ENCODE data around the gene UBQLN1.

The UBQLN1 gene

GRCh38 chr9:83688921-83689320 lies 18.8 kb downstream of the UBQLN1 start:
- DNase-seq (ENCODE audit: low read depth in 2 of 2) = no peak

GRCh38 chr9:83681490-83681889 lies 26.3 kb downstream of the UBQLN1 start:
- DNase-seq (ENCODE audit: low read depth in 2 of 2) = no peak

- DNase-seq (ENCODE audit: low read depth in 2 of 2) = no peak
These were observed 27.5 kb downstream of the UBQLN1 start for GRCh38 chr9:83680233-83680632.

GRCh38 chr9:83677596-83677995 lies 30.2 kb downstream of the UBQLN1 start:
- no peak for DNase-seq (ENCODE audit: low read depth in 2 of 2)

GRCh38 chr9:83675466-83675865 lies 32.3 kb downstream of the UBQLN1 start:
- no peak for DNase-seq (ENCODE audit: low read depth in 2 of 2)

- no peak for DNase-seq (ENCODE audit: low read depth in 2 of 2)
These were observed 36.3 kb downstream of the UBQLN1 start for GRCh38 chr9:83671451-83671850.

GRCh38 chr9:83670381-83670780 lies 37.4 kb downstream of the UBQLN1 start:
- DNase-seq (ENCODE audit: low read depth in 2 of 2) = no peak

- no peak for DNase-seq (ENCODE audit: low read depth in 2 of 2)
These were observed 38.7 kb downstream of the UBQLN1 start for GRCh38 chr9:83669067-83669466.

GRCh38 chr9:83665580-83666200 lies 42.1 kb downstream of the UBQLN1 start:
- DNase-seq (ENCODE audit: low read depth in 2 of 2) = no peak

GRCh38 chr9:83662933-83663332 lies 44.8 kb downstream of the UBQLN1 start:
- no peak for DNase-seq (ENCODE audit: low read depth in 2 of 2)

GRCh38 chr9:83656952-83657351 lies 50.8 kb downstream of the UBQLN1 start:
- DNase-seq (ENCODE audit: low read depth in 2 of 2) = no peak

GRCh38 chr9:83656032-83656680 lies 51.6 kb downstream of the UBQLN1 start:
- DNase-seq (ENCODE audit: low read depth in 2 of 2) = no peak

GRCh38 chr9:83655433-83655832 lies 52.3 kb downstream of the UBQLN1 start:
- no peak for DNase-seq (ENCODE audit: low read depth in 2 of 2)

- no peak for DNase-seq (ENCODE audit: low read depth in 2 of 2)
These were observed 55.3 kb downstream of the UBQLN1 start for GRCh38 chr9:83652433-83652832.

- DNase-seq (ENCODE audit: low read depth in 2 of 2) = no peak
These were observed 56.2 kb downstream of the UBQLN1 start for GRCh38 chr9:83651558-83651957.

GRCh38 chr9:83649515-83649914 lies 58.2 kb downstream of the UBQLN1 start:
- no peak for DNase-seq (ENCODE audit: low read depth in 2 of 2)

- peak; percentile 39 to 51 for DNase-seq (ENCODE audit: low read depth in 2 of 2)
These were observed 58.7 kb downstream of the UBQLN1 start for GRCh38 chr9:83649080-83649479.

- no peak for DNase-seq (ENCODE audit: low read depth in 2 of 2)
These were observed 61.1 kb downstream of the UBQLN1 start for GRCh38 chr9:83646500-83647239.

- no peak for DNase-seq (ENCODE audit: low read depth in 2 of 2)
These were observed 65.0 kb downstream of the UBQLN1 start for GRCh38 chr9:83642793-83643192.

- DNase-seq (ENCODE audit: low read depth in 2 of 2) = no peak
These were observed 68.5 kb downstream of the UBQLN1 start for GRCh38 chr9:83639266-83639665.

GRCh38 chr9:83637389-83637788 lies 70.4 kb downstream of the UBQLN1 start:
- DNase-seq (ENCODE audit: low read depth in 2 of 2) = no peak

- no peak for DNase-seq (ENCODE audit: low read depth in 2 of 2)
These were observed 70.9 kb downstream of the UBQLN1 start for GRCh38 chr9:83636813-83637212.

- DNase-seq (ENCODE audit: low read depth in 2 of 2) = no peak
These were observed 74.1 kb downstream of the UBQLN1 start for GRCh38 chr9:83633676-83634075.

Measured in stimulated activated CD8-positive, alpha-beta memory T cell treated with anti-CD3 and anti-CD28 coated beads, Interleukin-7, amount 100 ng/mL, for 4 hours (primary cell).